ENCODE data around the gene IPO9.

Gene IPO9

GRCh38 chr1:201905234-201905890, 76.4 kb downstream of the IPO9 start:
- H3K9ac ChIP-seq (ENCODE audit: low read depth, low read length), result no peak overlapping the region
- H3K36me3 ChIP-seq (ENCODE audit: insufficient read depth, low read length), result no peaks in the 10 kb centered on the region
- no peaks in the 10 kb centered on the region for H3K9me3 ChIP-seq (ENCODE audit: control insufficient read depth, insufficient read depth, low read length)
- H3K4me1 ChIP-seq (ENCODE audit: insufficient read depth, low read length), result peaks cover 8% of the 10 kb centered on the region

- Histone ChIP-seq H3K9me3 (ENCODE audit: control insufficient read depth, insufficient read depth, low read length) (no peaks in the 10 kb centered on the region), H3K36me3 (ENCODE audit: insufficient read depth, low read length) (no peaks in the 10 kb centered on the region), H3K4me1 (ENCODE audit: insufficient read depth, low read length) (peaks cover 8% of the 10 kb centered on the region), H3K9ac (ENCODE audit: low read depth, low read length) (no peak overlapping the region)
These were observed 77.4 kb downstream of the IPO9 start for GRCh38 chr1:201906336-201906735.

GRCh38 chr1:201907621-201908020, 78.7 kb downstream of the IPO9 start:
- no peaks in the 10 kb centered on the region for H3K9me3 ChIP-seq (ENCODE audit: control insufficient read depth, insufficient read depth, low read length)
- H3K9ac ChIP-seq (ENCODE audit: low read depth, low read length), result no peak overlapping the region
- H3K4me1 ChIP-seq (ENCODE audit: insufficient read depth, low read length), result peaks cover 8% of the 10 kb centered on the region
- no peaks in the 10 kb centered on the region for H3K36me3 ChIP-seq (ENCODE audit: insufficient read depth, low read length)

GRCh38 chr1:201911826-201912571, 83.0 kb downstream of the IPO9 start:
- H3K9ac ChIP-seq (ENCODE audit: low read depth, low read length), result no peak overlapping the region
- no peaks in the 10 kb centered on the region for H3K36me3 ChIP-seq (ENCODE audit: insufficient read depth, low read length)
- no peaks in the 10 kb centered on the region for H3K4me1 ChIP-seq (ENCODE audit: insufficient read depth, low read length)
- H3K9me3 ChIP-seq (ENCODE audit: control insufficient read depth, insufficient read depth, low read length), result no peaks in the 10 kb centered on the region

- Histone ChIP-seq H3K9ac (ENCODE audit: low read depth, low read length) (no peak overlapping the region), H3K36me3 (ENCODE audit: insufficient read depth, low read length) (no peaks in the 10 kb centered on the region), H3K9me3 (ENCODE audit: control insufficient read depth, insufficient read depth, low read length) (no peaks in the 10 kb centered on the region), H3K4me1 (ENCODE audit: insufficient read depth, low read length) (0 out of 2 replicates have a peak, but pooled peaks cover 2% of the 10 kb centered on the region)
These were observed 83.9 kb downstream of the IPO9 start for GRCh38 chr1:201912832-201913231.

GRCh38 chr1:201914456-201915235, 85.7 kb downstream of the IPO9 start:
- H3K4me1 ChIP-seq (ENCODE audit: insufficient read depth, low read length), result 0 out of 2 replicates have a peak, but pooled peaks cover 4% of the 10 kb centered on the region
- no peaks in the 10 kb centered on the region for H3K36me3 ChIP-seq (ENCODE audit: insufficient read depth, low read length)
- H3K9ac ChIP-seq (ENCODE audit: low read depth, low read length), result no peak overlapping the region
- H3K9me3 ChIP-seq (ENCODE audit: control insufficient read depth, insufficient read depth, low read length), result no peaks in the 10 kb centered on the region

- H3K4me1 ChIP-seq (ENCODE audit: insufficient read depth, low read length), result 0 out of 2 replicates have a peak, but pooled peaks cover 4% of the 10 kb centered on the region
- H3K9ac ChIP-seq (ENCODE audit: low read depth, low read length), result no peak overlapping the region
- H3K9me3 ChIP-seq (ENCODE audit: control insufficient read depth, insufficient read depth, low read length), result no peaks in the 10 kb centered on the region
- H3K36me3 ChIP-seq (ENCODE audit: insufficient read depth, low read length), result no peaks in the 10 kb centered on the region
These were observed 87.8 kb downstream of the IPO9 start for GRCh38 chr1:201916649-201917249.

GRCh38 chr1:201917362-201918033, 88.5 kb downstream of the IPO9 start:
- Histone ChIP-seq H3K9ac (ENCODE audit: low read depth, low read length) (no peak overlapping the region), H3K4me1 (ENCODE audit: insufficient read depth, low read length) (0 out of 2 replicates have a peak, but pooled peaks cover 4% of the 10 kb centered on the region), H3K9me3 (ENCODE audit: control insufficient read depth, insufficient read depth, low read length) (no peaks in the 10 kb centered on the region; the same call in 1 of the 2 replicates), H3K36me3 (ENCODE audit: insufficient read depth, low read length) (no peaks in the 10 kb centered on the region)

- H3K4me1 ChIP-seq (ENCODE audit: insufficient read depth, low read length), result 0 out of 2 replicates have a peak, but pooled peaks cover 4% of the 10 kb centered on the region
- no peaks in the 10 kb centered on the region for H3K36me3 ChIP-seq (ENCODE audit: insufficient read depth, low read length)
- no peaks in the 10 kb centered on the region; the same call in 1 of the 2 replicates for H3K9me3 ChIP-seq (ENCODE audit: control insufficient read depth, insufficient read depth, low read length)
- no peak overlapping the region for H3K9ac ChIP-seq (ENCODE audit: low read depth, low read length)
These were observed 89.4 kb downstream of the IPO9 start for GRCh38 chr1:201918343-201918742.

- no peaks in the 10 kb centered on the region for H3K36me3 ChIP-seq (ENCODE audit: insufficient read depth, low read length)
- no peaks in the 10 kb centered on the region; the same call in 1 of the 2 replicates for H3K9me3 ChIP-seq (ENCODE audit: control insufficient read depth, insufficient read depth, low read length)
- H3K4me1 ChIP-seq (ENCODE audit: insufficient read depth, low read length), result 0 out of 2 replicates have a peak, but pooled peaks cover 4% of the 10 kb centered on the region
- H3K9ac ChIP-seq (ENCODE audit: low read depth, low read length), result no peak overlapping the region
These were observed 93.1 kb downstream of the IPO9 start for GRCh38 chr1:201921952-201922558.

GRCh38 chr1:201925301-201925567, 96.3 kb downstream of the IPO9 start:
- H3K36me3 ChIP-seq (ENCODE audit: insufficient read depth, low read length), result no peaks in the 10 kb centered on the region
- H3K9ac ChIP-seq (ENCODE audit: low read depth, low read length), result no peak overlapping the region
- no peaks in the 10 kb centered on the region for H3K4me1 ChIP-seq (ENCODE audit: insufficient read depth, low read length)
- no peaks in the 10 kb centered on the region; the same call in 1 of the 2 replicates for H3K9me3 ChIP-seq (ENCODE audit: control insufficient read depth, insufficient read depth, low read length)

GRCh38 chr1:201925981-201926645, 97.2 kb downstream of the IPO9 start:
- H3K9ac ChIP-seq (ENCODE audit: low read depth, low read length), result no peak overlapping the region
- H3K36me3 ChIP-seq (ENCODE audit: insufficient read depth, low read length), result no peaks in the 10 kb centered on the region
- H3K4me1 ChIP-seq (ENCODE audit: insufficient read depth, low read length), result no peaks in the 10 kb centered on the region
- no peaks in the 10 kb centered on the region; the same call in 1 of the 2 replicates for H3K9me3 ChIP-seq (ENCODE audit: control insufficient read depth, insufficient read depth, low read length)

- Histone ChIP-seq H3K9me3 (ENCODE audit: control insufficient read depth, insufficient read depth, low read length) (no peaks in the 10 kb centered on the region), H3K9ac (ENCODE audit: low read depth, low read length) (no peak overlapping the region), H3K4me1 (ENCODE audit: insufficient read depth, low read length) (no peaks in the 10 kb centered on the region), H3K36me3 (ENCODE audit: insufficient read depth, low read length) (no peaks in the 10 kb centered on the region)
These were observed 99.3 kb downstream of the IPO9 start for GRCh38 chr1:201928266-201928665.

Data from ES-I3 (cell line).